Astrocyte (in vitro differentiated cells and primary cell): ENCODE data around the gene GADD45GIP1. TPM values are rescaled to one million over a fixed set of nuclear protein-coding genes. Genes with fewer than 3 reads are reported as not detected.

ENCODE experiments used
- DNase-seq: peaks from one replicate; pipeline ENCODE4 v3.0.0-alpha.2; 2010; ENCODE audit warnings: low read depth
- FAIRE-seq: peaks from 2 replicates; lab custom pipeline; 2011; peaks lifted over from hg19 to GRCh38; lab: Jason Lieb, UNC
- H2AFZ ChIP-seq: 2 replicates; pipeline ENCODE4 v1.6.0; 2012; ENCODE audit warnings: low read depth, low read length, inconsistent platforms
- H3K27ac ChIP-seq: 2 replicates; pipeline ENCODE4 v1.5.1; 2011; ENCODE audit warnings: low read depth, low read length, inconsistent platforms
- H3K27me3 ChIP-seq: 2 replicates; pipeline ENCODE4 v1.6.0; 2011; ENCODE audit warnings: low read length, inconsistent platforms; ENCODE audit not compliant: insufficient read depth
- H3K36me3 ChIP-seq: 2 replicates; pipeline ENCODE4 v1.5.1; 2011; ENCODE audit warnings: low read length, inconsistent platforms; ENCODE audit not compliant: insufficient read depth
- H3K4me1 ChIP-seq: 2 replicates; pipeline ENCODE4 v1.5.1; 2011; ENCODE audit warnings: low read length, inconsistent platforms; ENCODE audit not compliant: insufficient read depth
- H3K4me2 ChIP-seq: 2 replicates; pipeline ENCODE4 v1.6.0; 2012; ENCODE audit warnings: low read length, inconsistent platforms
- H3K4me3 ChIP-seq: 2 replicates; pipeline ENCODE4 v1.5.1; 2011; ENCODE audit warnings: low read depth, mild to moderate bottlenecking, low read length, inconsistent platforms; ENCODE audit not compliant: insufficient read depth
- H3K79me2 ChIP-seq: 2 replicates; pipeline ENCODE4 v1.6.0; 2012; ENCODE audit warnings: mild to moderate bottlenecking, low read length, inconsistent platforms; ENCODE audit not compliant: insufficient read depth
- H3K9ac ChIP-seq: 2 replicates; pipeline ENCODE4 v1.6.0; 2012; ENCODE audit warnings: mild to moderate bottlenecking, low read length, inconsistent platforms
- H3K9me3 ChIP-seq: 2 replicates; pipeline ENCODE4 v1.5.1; 2012; ENCODE audit warnings: low read depth, mild to moderate bottlenecking, low read length, inconsistent platforms; ENCODE audit not compliant: insufficient read depth
- H4K20me1 ChIP-seq: 2 replicates; pipeline ENCODE4 v1.6.0; 2012; ENCODE audit warnings: low read length, inconsistent platforms; ENCODE audit not compliant: insufficient read depth
- H3K27ac Mint-ChIP-seq: one replicate; pipeline ENCODE4 v1.8.0; 2021; ENCODE audit warnings: mild to moderate bottlenecking, mixed read lengths; ENCODE audit not compliant: unreplicated experiment
- H3K27me3 Mint-ChIP-seq: one replicate; pipeline ENCODE4 v1.8.0; 2021; ENCODE audit warnings: low read depth, mixed read lengths; ENCODE audit not compliant: unreplicated experiment
- H3K36me3 Mint-ChIP-seq: one replicate; pipeline ENCODE4 v1.8.0; 2021; ENCODE audit warnings: low read depth, mixed read lengths; ENCODE audit not compliant: unreplicated experiment
- H3K4me1 Mint-ChIP-seq: one replicate; pipeline ENCODE4 v1.8.0; 2021; ENCODE audit warnings: low read depth, mixed read lengths; ENCODE audit not compliant: unreplicated experiment
- H3K4me3 Mint-ChIP-seq: one replicate; pipeline ENCODE4 v1.8.0; 2021; ENCODE audit warnings: mild to moderate bottlenecking, moderate library complexity, mixed read lengths; ENCODE audit not compliant: unreplicated experiment
- H3K9me3 Mint-ChIP-seq: one replicate; pipeline ENCODE4 v1.8.0; 2021; ENCODE audit warnings: mild to moderate bottlenecking, mixed read lengths; ENCODE audit not compliant: unreplicated experiment
- EZH2 ChIP-seq: IDR thresholded peaks from 2 replicates; pipeline ENCODE4 v1.6.1; 2012; ENCODE audit warnings: mild to moderate bottlenecking, low read length, inconsistent platforms; ENCODE audit not compliant: insufficient read depth
- total RNA-seq: library from RNA; stranded (reverse); gene quantifications from 2 replicates; pipeline ENCODE4 v1.2.1, GENCODE V29; 2021
- TF ChIP-seq, protein P1 (sequence below): IDR thresholded peaks from 2 replicates; pipeline ENCODE4 v1.5.1; 2011; ENCODE audit warnings: low read depth, mild to moderate bottlenecking, inconsistent platforms, low read length, moderate library complexity; ENCODE audit not compliant: insufficient read depth

Gene GADD45GIP1
- total RNA-seq, 1 donor from 2014 or later: 35.5 TPM

DNA sequence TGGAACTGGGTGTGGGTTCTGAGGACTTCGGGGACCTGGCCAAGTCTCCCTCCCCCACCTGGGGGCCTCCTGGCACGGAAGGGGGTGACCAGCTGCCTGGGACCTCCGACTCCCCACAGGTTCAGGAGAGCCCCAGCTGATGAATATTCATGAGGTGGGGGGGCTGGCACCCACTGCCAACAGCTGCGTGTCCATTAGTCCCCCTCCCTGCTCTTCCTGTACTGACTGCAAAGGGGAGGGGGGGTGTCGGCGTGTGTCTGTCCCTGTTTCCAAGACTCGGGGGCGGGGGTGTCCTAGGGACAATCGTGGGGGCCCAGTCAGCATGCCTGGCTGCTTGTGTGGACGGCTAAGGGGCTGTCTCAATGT is 27.6 kb upstream of the GADD45GIP1 start:
- Mint-ChIP-seq H3K27ac (no peak overlapping the region), H3K27me3 (peaks cover 27% of the 10 kb centered on the region), H3K36me3 (peaks cover 2% of the 10 kb centered on the region), H3K4me3 (no peak overlapping the region), H3K9me3 (no peaks in the 10 kb centered on the region), H3K4me1 (peaks cover 2% of the 10 kb centered on the region)
- Histone ChIP-seq H4K20me1 (no peaks in the 10 kb centered on the region), H3K79me2 (no peaks in the 10 kb centered on the region), H3K4me3 (no peak overlapping the region), H3K27me3 (no peaks in the 10 kb centered on the region), H3K4me1 (peaks cover 18% of the 10 kb centered on the region), H3K9me3 (no peaks in the 10 kb centered on the region), H2AFZ (no peak overlapping the region), H3K9ac (peak overlapping the region; percentile 27), H3K4me2 (peak overlapping the region; percentile 97), H3K36me3 (no peaks in the 10 kb centered on the region), H3K27ac (no peak overlapping the region)
- FAIRE-seq: no peak
- no peak for DNase-seq
- no peak for TF ChIP-seq EZH2
- TF ChIP-seq, protein P1, sequence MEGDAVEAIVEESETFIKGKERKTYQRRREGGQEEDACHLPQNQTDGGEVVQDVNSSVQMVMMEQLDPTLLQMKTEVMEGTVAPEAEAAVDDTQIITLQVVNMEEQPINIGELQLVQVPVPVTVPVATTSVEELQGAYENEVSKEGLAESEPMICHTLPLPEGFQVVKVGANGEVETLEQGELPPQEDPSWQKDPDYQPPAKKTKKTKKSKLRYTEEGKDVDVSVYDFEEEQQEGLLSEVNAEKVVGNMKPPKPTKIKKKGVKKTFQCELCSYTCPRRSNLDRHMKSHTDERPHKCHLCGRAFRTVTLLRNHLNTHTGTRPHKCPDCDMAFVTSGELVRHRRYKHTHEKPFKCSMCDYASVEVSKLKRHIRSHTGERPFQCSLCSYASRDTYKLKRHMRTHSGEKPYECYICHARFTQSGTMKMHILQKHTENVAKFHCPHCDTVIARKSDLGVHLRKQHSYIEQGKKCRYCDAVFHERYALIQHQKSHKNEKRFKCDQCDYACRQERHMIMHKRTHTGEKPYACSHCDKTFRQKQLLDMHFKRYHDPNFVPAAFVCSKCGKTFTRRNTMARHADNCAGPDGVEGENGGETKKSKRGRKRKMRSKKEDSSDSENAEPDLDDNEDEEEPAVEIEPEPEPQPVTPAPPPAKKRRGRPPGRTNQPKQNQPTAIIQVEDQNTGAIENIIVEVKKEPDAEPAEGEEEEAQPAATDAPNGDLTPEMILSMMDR: no peak

DNA sequence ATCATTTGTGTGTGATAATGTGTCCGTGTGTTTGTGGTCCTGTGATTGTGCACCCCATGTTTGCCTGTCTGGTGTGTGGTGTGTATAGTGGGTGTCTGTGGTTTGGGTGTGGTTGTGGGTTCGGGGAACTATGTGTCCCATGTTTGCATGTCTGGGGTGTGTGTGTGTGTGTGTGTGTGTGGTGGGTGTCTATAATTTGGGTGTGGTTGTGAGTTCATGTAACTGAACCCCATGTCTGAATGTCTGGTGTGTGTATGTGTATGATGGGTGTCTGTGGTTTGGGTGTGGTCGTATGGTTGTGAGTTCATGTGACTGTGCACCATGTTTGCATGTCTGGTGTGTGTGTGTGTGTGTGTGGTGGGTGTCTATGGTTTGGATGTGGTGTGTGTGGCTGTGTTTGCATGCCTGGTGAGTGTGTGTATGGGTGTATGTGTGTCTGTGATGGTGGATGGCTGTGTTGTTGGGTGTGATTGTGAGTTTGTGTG is 27.2 kb upstream of the GADD45GIP1 start:
- H4K20me1 ChIP-seq: no peaks in the 10 kb centered on the region
- H3K27ac Mint-ChIP-seq: no peak overlapping the region
- H3K4me3 ChIP-seq: no peak overlapping the region
- no peaks in the 10 kb centered on the region for H3K27me3 ChIP-seq
- H3K4me2 ChIP-seq: peak overlapping the region; percentile 97
- peaks cover 18% of the 10 kb centered on the region for H3K4me1 ChIP-seq
- DNase-seq (peak; percentile 44), FAIRE-seq (no peak)
- H3K4me3 Mint-ChIP-seq: no peak overlapping the region
- H3K36me3 Mint-ChIP-seq: peaks cover 2% of the 10 kb centered on the region
- H3K36me3 ChIP-seq: no peaks in the 10 kb centered on the region
- H3K9me3 ChIP-seq: no peaks in the 10 kb centered on the region
- H3K9ac ChIP-seq: no peak overlapping the region
- H3K27ac ChIP-seq: no peak overlapping the region
- TF ChIP-seq EZH2: no peak
- TF ChIP-seq, protein P1: no peak
- peaks cover 31% of the 10 kb centered on the region for H3K27me3 Mint-ChIP-seq
- H3K4me1 Mint-ChIP-seq: peaks cover 2% of the 10 kb centered on the region
- H2AFZ ChIP-seq: no peak overlapping the region
- no peaks in the 10 kb centered on the region for H3K79me2 ChIP-seq
- no peaks in the 10 kb centered on the region for H3K9me3 Mint-ChIP-seq

DNA sequence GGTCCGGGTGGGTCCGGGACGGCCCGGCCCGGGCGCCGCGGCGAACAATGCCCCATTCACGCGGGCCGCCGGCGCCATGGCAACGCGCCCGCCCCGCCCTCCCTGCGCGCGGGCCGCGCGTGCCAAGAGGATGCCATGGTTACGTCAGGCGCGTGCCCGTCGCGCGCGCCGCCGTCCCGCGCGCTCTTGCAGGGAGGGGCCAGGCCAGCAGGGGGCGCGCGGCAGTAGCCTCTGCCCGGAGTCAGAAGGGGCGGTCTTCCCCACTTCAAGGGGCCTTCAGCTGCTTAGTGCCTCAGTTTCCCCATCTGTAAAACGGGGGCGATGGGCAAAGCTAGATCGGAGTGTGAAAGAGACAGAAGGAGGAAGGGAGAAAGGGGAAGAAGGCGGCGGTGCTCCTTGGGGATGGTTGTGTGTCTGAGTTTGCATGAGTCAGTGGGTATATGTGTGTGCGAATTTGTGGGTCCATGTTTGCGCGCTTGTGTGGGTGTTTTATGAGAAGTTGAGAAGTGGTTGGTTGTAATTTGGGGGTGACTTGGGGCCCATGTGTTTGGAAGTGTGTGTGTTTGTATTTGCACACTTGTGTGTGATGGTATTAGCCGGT is 26.6 kb upstream of the GADD45GIP1 start:
- TF ChIP-seq, protein P1: peak; percentile 58
- no peak for TF ChIP-seq EZH2
- FAIRE-seq: no peak

More for the DNA sequence above, 26.6 kb upstream of the GADD45GIP1 start:
- Mint-ChIP-seq H3K27ac (no peak overlapping the region), H3K4me1 (peaks cover 2% of the 10 kb centered on the region), H3K27me3 (peaks cover 34% of the 10 kb centered on the region), H3K36me3 (peaks cover 2% of the 10 kb centered on the region), H3K4me3 (no peak overlapping the region), H3K9me3 (no peaks in the 10 kb centered on the region)
- H3K36me3 ChIP-seq: no peaks in the 10 kb centered on the region
- no peaks in the 10 kb centered on the region for H3K79me2 ChIP-seq
- H2AFZ ChIP-seq: peak overlapping the region; percentile 60
- peaks cover 18% of the 10 kb centered on the region for H3K4me1 ChIP-seq
- peak; percentile 41 for DNase-seq
- H3K27me3 ChIP-seq: no peaks in the 10 kb centered on the region
- peak overlapping the region; percentile 84 for H3K9ac ChIP-seq
- H4K20me1 ChIP-seq: no peaks in the 10 kb centered on the region
- H3K4me3 ChIP-seq: peak overlapping the region; percentile 48
- no peaks in the 10 kb centered on the region for H3K9me3 ChIP-seq
- H3K4me2 ChIP-seq: peak overlapping the region; percentile 97
- peak overlapping the region; percentile 38 for H3K27ac ChIP-seq
